ENCODE results near the gene CELF4. TPM values are rescaled to one million over a fixed set of nuclear protein-coding genes. Genes with fewer than 3 reads are reported as not detected.

CELF4 gene
- total and polyA plus RNA-seq, 2 donors (not counting 3 experiments of a cell fraction or from before 2014, with no cell fraction given): not detected

GRCh38 chr18:37274309-37275236, 291.0 kb downstream of the CELF4 start:
- DNase-seq (ENCODE audit: low read depth, low spot score): no peak
- no peak overlapping the region for H3K27ac ChIP-seq (ENCODE audit: insufficient read depth, low read depth, low read length)
- no peaks in the 10 kb centered on the region for H3K79me2 ChIP-seq (ENCODE audit: control insufficient read depth, insufficient read depth, low read length)
- no TSS peak for BruUV-seq (replicated peaks)
- FAIRE-seq: no peak
- TF ChIP-seq JUN (IDR thresholded peaks at IDR 0.05; ENCODE audit: borderline replicate concordance, insufficient read depth, insufficient read length, low read depth) (no peak), EZH2 (IDR thresholded peaks at IDR 0.05; ENCODE audit: borderline replicate concordance, low read depth, low read length, severe bottlenecking) (peak; percentile 68)
- TF ChIP-seq, protein P1, sequence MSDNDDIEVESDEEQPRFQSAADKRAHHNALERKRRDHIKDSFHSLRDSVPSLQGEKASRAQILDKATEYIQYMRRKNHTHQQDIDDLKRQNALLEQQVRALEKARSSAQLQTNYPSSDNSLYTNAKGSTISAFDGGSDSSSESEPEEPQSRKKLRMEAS (IDR thresholded peaks at IDR 0.05; ENCODE audit: insufficient read depth, insufficient read length): no peak
- H2AFZ ChIP-seq (ENCODE audit: low read depth, low read length): no peak overlapping the region
- POLR2A ChIA-PET: no interaction called here
- H3K4me3 ChIP-seq (replicated peaks in 1 of 3; ENCODE audit: insufficient read depth in 1 of 3, low read depth in 1 of 3, low read length in 3 of 3): no peak overlapping the region
- no peaks in the 10 kb centered on the region for H3K4me1 ChIP-seq (ENCODE audit: control insufficient read depth, extremely low read depth, insufficient read depth, low read length)
- H3K9ac ChIP-seq (replicated peaks; ENCODE audit: extremely low read depth, insufficient read depth, low read length): no peak overlapping the region
- dilution Hi-C loops (cut with MboI; ENCODE audit: extremely low pct_ligation_motif_present, low sequenced_read_pairs): no loop called here
- no peaks in the 10 kb centered on the region for H4K20me1 ChIP-seq (replicated peaks; ENCODE audit: control insufficient read depth, extremely low read depth, insufficient read depth, low read length)
- H3K4me2 ChIP-seq (ENCODE audit: insufficient read depth, low read length): no peak overlapping the region
- H3K9me3 ChIP-seq (replicated peaks; ENCODE audit: control insufficient read depth, insufficient read depth, low read length): no peaks in the 10 kb centered on the region
- CTCF ChIA-PET: no interaction called here
- intact Hi-C loops (cut with micrococcal nuclease): no loop called here
- H3K9me1 ChIP-seq (replicated peaks; ENCODE audit: control insufficient read depth, extremely low read depth, insufficient read depth, low read length): no peaks in the 10 kb centered on the region
- H3K27me3 ChIP-seq (ENCODE audit: control insufficient read depth in 2 of 2, insufficient read depth in 2 of 2, low read length in 2 of 2): peaks cover 7 to 9% of the 10 kb centered on the region in 2 experiments
- no peaks in the 10 kb centered on the region for H3K36me3 ChIP-seq (ENCODE audit: control insufficient read depth in 2 of 2, extremely low read depth in 1 of 2, insufficient read depth in 2 of 2, low read length in 2 of 2)

GRCh38 chr18:37272841-37273240, 292.8 kb downstream of the CELF4 start:
- Histone ChIP-seq H3K9me1 (replicated peaks; ENCODE audit: control insufficient read depth, extremely low read depth, insufficient read depth, low read length) (no peaks in the 10 kb centered on the region), H3K27me3 (ENCODE audit: control insufficient read depth in 2 of 2, insufficient read depth in 2 of 2, low read length in 2 of 2) (peaks cover 7 to 9% of the 10 kb centered on the region in 2 experiments), H3K9me3 (replicated peaks; ENCODE audit: control insufficient read depth, insufficient read depth, low read length) (no peaks in the 10 kb centered on the region), H3K4me3 (replicated peaks in 1 of 3; ENCODE audit: insufficient read depth in 1 of 3, low read depth in 1 of 3, low read length in 3 of 3) (no peak overlapping the region), H3K79me2 (ENCODE audit: control insufficient read depth, insufficient read depth, low read length) (no peaks in the 10 kb centered on the region), H3K4me1 (ENCODE audit: control insufficient read depth, extremely low read depth, insufficient read depth, low read length) (no peaks in the 10 kb centered on the region), H3K27ac (ENCODE audit: insufficient read depth, low read depth, low read length) (no peak overlapping the region), H3K9ac (replicated peaks; ENCODE audit: extremely low read depth, insufficient read depth, low read length) (no peak overlapping the region), H3K36me3 (ENCODE audit: control insufficient read depth in 2 of 2, extremely low read depth in 1 of 2, insufficient read depth in 2 of 2, low read length in 2 of 2) (no peaks in the 10 kb centered on the region), H3K4me2 (ENCODE audit: insufficient read depth, low read length) (no peak overlapping the region), H2AFZ (ENCODE audit: low read depth, low read length) (no peak overlapping the region), H4K20me1 (replicated peaks; ENCODE audit: control insufficient read depth, extremely low read depth, insufficient read depth, low read length) (no peaks in the 10 kb centered on the region)
- dilution Hi-C loops (cut with MboI; ENCODE audit: extremely low pct_ligation_motif_present, low sequenced_read_pairs) (no loop called here), intact Hi-C loops (cut with micrococcal nuclease) (no loop called here)
- POLR2A ChIA-PET: no interaction called here
- TF ChIP-seq GATA2 (IDR thresholded peaks at IDR 0.05; ENCODE audit: insufficient read depth, insufficient read length, low read depth, low read length) (no peak), POLR2AphosphoS5 (IDR thresholded peaks at IDR 0.05; ENCODE audit: insufficient read depth, low read depth, low read length) (no peak), EZH2 (IDR thresholded peaks at IDR 0.05; ENCODE audit: borderline replicate concordance, low read depth, low read length, severe bottlenecking) (no peak), POLR2A (IDR thresholded peaks at IDR 0.05; ENCODE audit: low read depth, low read length) (no peak), FOS (IDR thresholded peaks at IDR 0.05; ENCODE audit: borderline replicate concordance, insufficient read depth, low read length) (no peak), MYC (IDR thresholded peaks at IDR 0.05; ENCODE audit: low read depth, low read length) (no peak)
- TF ChIP-seq, protein P2, sequence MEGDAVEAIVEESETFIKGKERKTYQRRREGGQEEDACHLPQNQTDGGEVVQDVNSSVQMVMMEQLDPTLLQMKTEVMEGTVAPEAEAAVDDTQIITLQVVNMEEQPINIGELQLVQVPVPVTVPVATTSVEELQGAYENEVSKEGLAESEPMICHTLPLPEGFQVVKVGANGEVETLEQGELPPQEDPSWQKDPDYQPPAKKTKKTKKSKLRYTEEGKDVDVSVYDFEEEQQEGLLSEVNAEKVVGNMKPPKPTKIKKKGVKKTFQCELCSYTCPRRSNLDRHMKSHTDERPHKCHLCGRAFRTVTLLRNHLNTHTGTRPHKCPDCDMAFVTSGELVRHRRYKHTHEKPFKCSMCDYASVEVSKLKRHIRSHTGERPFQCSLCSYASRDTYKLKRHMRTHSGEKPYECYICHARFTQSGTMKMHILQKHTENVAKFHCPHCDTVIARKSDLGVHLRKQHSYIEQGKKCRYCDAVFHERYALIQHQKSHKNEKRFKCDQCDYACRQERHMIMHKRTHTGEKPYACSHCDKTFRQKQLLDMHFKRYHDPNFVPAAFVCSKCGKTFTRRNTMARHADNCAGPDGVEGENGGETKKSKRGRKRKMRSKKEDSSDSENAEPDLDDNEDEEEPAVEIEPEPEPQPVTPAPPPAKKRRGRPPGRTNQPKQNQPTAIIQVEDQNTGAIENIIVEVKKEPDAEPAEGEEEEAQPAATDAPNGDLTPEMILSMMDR (IDR thresholded peaks at IDR 0.05; ENCODE audit: extremely low read depth in 1 of 2, insufficient read depth in 1 of 2, low read depth in 1 of 2, low read length in 2 of 2): no peak
- TF ChIP-seq, protein P1 (IDR thresholded peaks at IDR 0.05; ENCODE audit: insufficient read depth, insufficient read length): no peak
- no TSS peak for BruUV-seq (replicated peaks)
- FAIRE-seq: no peak
- no peak for DNase-seq (ENCODE audit: low read depth, low spot score)
- CTCF ChIA-PET: interaction anchor here (1.0 kb wide), 1 partner anchor 18 kb away, joined by 3 read pairs; no protein-coding TSS in a partner anchor
